Measurements from ENCODE around the gene AFMID. TPM values are rescaled to one million over a fixed set of nuclear protein-coding genes. Genes with fewer than 3 reads are reported as not detected.

AFMID gene
- total and polyA plus RNA-seq, 2 experiments from 2014 or later: 38.0 to 47.5 TPM

- H3K9me2 ChIP-seq (ENCODE audit: insufficient read depth): no peaks in the 10 kb centered on the region
- no peak overlapping the region for H3K4me2 ChIP-seq
- TF ChIP-seq STAT1 (IDR thresholded peaks at IDR 0.05; ENCODE audit: unreplicated experiment): no peak
- no peak for TF ChIP-seq EZH2phosphoT487 (IDR thresholded peaks at IDR 0.05; ENCODE audit: unreplicated experiment)
- no peak for TF ChIP-seq ZNF462 (CRISPR knock-in tag; IDR thresholded peaks at IDR 0.05)
- TF ChIP-seq EZH2 (IDR thresholded peaks at IDR 0.05; ENCODE audit: low read depth, unreplicated experiment): no peak
- TF ChIP-seq NANOG (IDR thresholded peaks at IDR 0.05; ENCODE audit: borderline replicate concordance): no peak
- TF ChIP-seq, protein P1, sequence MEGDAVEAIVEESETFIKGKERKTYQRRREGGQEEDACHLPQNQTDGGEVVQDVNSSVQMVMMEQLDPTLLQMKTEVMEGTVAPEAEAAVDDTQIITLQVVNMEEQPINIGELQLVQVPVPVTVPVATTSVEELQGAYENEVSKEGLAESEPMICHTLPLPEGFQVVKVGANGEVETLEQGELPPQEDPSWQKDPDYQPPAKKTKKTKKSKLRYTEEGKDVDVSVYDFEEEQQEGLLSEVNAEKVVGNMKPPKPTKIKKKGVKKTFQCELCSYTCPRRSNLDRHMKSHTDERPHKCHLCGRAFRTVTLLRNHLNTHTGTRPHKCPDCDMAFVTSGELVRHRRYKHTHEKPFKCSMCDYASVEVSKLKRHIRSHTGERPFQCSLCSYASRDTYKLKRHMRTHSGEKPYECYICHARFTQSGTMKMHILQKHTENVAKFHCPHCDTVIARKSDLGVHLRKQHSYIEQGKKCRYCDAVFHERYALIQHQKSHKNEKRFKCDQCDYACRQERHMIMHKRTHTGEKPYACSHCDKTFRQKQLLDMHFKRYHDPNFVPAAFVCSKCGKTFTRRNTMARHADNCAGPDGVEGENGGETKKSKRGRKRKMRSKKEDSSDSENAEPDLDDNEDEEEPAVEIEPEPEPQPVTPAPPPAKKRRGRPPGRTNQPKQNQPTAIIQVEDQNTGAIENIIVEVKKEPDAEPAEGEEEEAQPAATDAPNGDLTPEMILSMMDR (conservative IDR thresholded peaks at IDR 0.05; ENCODE audit: low read depth in 2 of 2): no peak
- TF ChIP-seq, protein P2, sequence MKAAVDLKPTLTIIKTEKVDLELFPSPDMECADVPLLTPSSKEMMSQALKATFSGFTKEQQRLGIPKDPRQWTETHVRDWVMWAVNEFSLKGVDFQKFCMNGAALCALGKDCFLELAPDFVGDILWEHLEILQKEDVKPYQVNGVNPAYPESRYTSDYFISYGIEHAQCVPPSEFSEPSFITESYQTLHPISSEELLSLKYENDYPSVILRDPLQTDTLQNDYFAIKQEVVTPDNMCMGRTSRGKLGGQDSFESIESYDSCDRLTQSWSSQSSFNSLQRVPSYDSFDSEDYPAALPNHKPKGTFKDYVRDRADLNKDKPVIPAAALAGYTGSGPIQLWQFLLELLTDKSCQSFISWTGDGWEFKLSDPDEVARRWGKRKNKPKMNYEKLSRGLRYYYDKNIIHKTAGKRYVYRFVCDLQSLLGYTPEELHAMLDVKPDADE (IDR thresholded peaks at IDR 0.05): no peak
- no peak for TF ChIP-seq JUNB (IDR thresholded peaks at IDR 0.05; ENCODE audit: unreplicated experiment)
- TF ChIP-seq POLR2AphosphoS5 (IDR thresholded peaks at IDR 0.05; ENCODE audit: low read depth): no peak
- no peak for TF ChIP-seq ZNF114 (CRISPR knock-in tag; IDR thresholded peaks at IDR 0.05)
- TF ChIP-seq REST (IDR thresholded peaks at IDR 0.05; ENCODE audit: unreplicated experiment): no peak
- TF ChIP-seq ZNF331 (CRISPR knock-in tag; IDR thresholded peaks at IDR 0.05; ENCODE audit: low read depth): no peak
- TF ChIP-seq CREB1 (CRISPR knock-in tag; IDR thresholded peaks at IDR 0.05; ENCODE audit: low read depth): no peak
- no peaks in the 10 kb centered on the region for H3K36me3 Mint-ChIP-seq (ENCODE audit: low read depth)
- no peak overlapping the region for H2AFZ ChIP-seq
- no peak overlapping the region for H3K4me3 ChIP-seq
- ATAC-seq (no peak), DNase-seq (ENCODE audit: low spot score) (no peak)
- H3K4me3 Mint-ChIP-seq: no peak overlapping the region
- H3K9me3 Mint-ChIP-seq: no peaks in the 10 kb centered on the region
- peaks cover 11% of the 10 kb centered on the region for H3K27me3 Mint-ChIP-seq (ENCODE audit: insufficient read depth, low read depth, poor library complexity)
- H3K27me3 ChIP-seq (ENCODE audit: insufficient read depth): 0 out of 2 replicates have a peak, but pooled peaks cover 6% of the 10 kb centered on the region
- no peaks in the 10 kb centered on the region for H3K79me2 ChIP-seq (replicated peaks; ENCODE audit: insufficient read depth)
- no peak overlapping the region for H3K27ac ChIP-seq (ENCODE audit: low read depth)
- no peaks in the 10 kb centered on the region for H4K20me1 ChIP-seq (replicated peaks; ENCODE audit: insufficient read depth)
- peaks cover 5% of the 10 kb centered on the region; the same call in 1 of the 2 replicates for H3K4me1 ChIP-seq (ENCODE audit: insufficient read depth)
- H3K27ac Mint-ChIP-seq: no peak overlapping the region
- H3K36me3 ChIP-seq (ENCODE audit: insufficient read depth): no peaks in the 10 kb centered on the region
- H3F3A ChIP-seq (replicated peaks; ENCODE audit: low read depth): 0 out of 2 replicates have a peak, but pooled peaks cover 10% of the 10 kb centered on the region
- H3K4me1 Mint-ChIP-seq: peaks cover 11% of the 10 kb centered on the region
Observed at GRCh38 chr17:78138204-78139060, 48.7 kb upstream of the AFMID start.
